ENCODE results near the gene SLC24A3.

The SLC24A3 gene

DNA sequence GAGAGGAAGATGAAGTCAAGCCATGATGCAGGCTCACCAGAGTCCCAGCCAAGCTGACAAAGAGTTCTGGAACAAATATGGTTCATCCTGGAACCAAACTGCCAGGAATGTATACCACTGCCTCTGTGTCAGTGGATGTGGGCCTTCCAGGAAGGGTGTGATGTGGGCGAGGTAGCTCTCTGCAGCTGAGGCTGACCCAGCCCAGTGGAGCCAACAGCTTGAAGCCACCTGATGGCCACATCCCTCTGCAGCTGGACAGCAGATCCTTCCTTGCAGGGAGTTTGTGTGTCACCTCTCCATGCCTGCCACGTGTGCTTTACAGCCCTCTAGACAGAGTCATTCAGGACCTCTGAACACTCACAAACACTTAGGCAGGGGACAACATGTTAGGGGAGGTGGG lies 403.6 kb downstream of the SLC24A3 start:
- no peak for TF ChIP-seq ZFX (IDR thresholded peaks at IDR 0.05; ENCODE audit: borderline replicate concordance)
- TF ChIP-seq, protein P1, sequence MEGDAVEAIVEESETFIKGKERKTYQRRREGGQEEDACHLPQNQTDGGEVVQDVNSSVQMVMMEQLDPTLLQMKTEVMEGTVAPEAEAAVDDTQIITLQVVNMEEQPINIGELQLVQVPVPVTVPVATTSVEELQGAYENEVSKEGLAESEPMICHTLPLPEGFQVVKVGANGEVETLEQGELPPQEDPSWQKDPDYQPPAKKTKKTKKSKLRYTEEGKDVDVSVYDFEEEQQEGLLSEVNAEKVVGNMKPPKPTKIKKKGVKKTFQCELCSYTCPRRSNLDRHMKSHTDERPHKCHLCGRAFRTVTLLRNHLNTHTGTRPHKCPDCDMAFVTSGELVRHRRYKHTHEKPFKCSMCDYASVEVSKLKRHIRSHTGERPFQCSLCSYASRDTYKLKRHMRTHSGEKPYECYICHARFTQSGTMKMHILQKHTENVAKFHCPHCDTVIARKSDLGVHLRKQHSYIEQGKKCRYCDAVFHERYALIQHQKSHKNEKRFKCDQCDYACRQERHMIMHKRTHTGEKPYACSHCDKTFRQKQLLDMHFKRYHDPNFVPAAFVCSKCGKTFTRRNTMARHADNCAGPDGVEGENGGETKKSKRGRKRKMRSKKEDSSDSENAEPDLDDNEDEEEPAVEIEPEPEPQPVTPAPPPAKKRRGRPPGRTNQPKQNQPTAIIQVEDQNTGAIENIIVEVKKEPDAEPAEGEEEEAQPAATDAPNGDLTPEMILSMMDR (IDR thresholded peaks at IDR 0.05) = no peak
- H3K27ac ChIP-seq = no peak overlapping the region

DNA sequence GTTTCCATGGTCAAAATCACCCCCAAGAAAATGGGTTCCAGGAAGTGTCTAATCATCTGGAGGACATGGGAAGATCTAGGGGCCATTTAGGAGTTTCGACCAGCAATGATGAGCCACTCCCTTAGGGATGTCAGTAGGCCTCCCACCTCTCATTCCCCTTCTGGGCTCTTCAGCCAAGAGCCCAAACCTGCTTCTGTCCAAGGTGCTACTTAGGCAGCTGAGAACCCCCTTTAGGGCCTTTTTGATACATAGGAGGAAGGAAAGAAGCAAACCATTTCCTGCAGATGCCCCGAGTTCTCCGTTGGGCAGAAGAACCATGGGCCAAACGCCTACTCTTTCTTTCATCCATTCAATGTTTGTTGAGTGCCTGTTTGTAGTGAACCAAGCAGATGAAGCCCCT lies 404.2 kb downstream of the SLC24A3 start:
- H3K27ac ChIP-seq = no peak overlapping the region
- TF ChIP-seq, protein P1 (IDR thresholded peaks at IDR 0.05) = no peak
- no peak for TF ChIP-seq ZFX (IDR thresholded peaks at IDR 0.05; ENCODE audit: borderline replicate concordance)

DNA sequence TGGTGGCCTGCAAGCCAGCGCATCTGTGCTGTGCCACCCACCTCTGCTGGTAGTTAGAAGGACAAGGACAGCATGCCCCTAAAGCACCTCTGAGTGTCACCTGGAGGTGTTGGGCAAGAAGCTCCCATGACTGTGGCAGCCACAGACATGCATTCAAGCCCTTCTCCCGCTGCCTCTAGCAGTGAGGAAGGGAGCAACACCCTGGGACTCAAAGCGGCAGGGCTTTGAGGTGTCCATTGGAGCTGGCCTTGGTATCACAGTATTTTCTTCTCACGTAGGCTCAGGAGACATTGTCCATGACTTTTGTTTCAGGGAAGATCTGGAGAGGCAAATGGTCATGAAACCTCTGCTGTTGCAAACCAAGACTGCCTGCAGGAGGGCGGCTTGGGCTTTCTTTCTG lies 404.8 kb downstream of the SLC24A3 start:
- no peak overlapping the region for H3K27ac ChIP-seq
- no peak for TF ChIP-seq ZFX (IDR thresholded peaks at IDR 0.05; ENCODE audit: borderline replicate concordance)
- TF ChIP-seq, protein P1 (IDR thresholded peaks at IDR 0.05) = no peak

DNA sequence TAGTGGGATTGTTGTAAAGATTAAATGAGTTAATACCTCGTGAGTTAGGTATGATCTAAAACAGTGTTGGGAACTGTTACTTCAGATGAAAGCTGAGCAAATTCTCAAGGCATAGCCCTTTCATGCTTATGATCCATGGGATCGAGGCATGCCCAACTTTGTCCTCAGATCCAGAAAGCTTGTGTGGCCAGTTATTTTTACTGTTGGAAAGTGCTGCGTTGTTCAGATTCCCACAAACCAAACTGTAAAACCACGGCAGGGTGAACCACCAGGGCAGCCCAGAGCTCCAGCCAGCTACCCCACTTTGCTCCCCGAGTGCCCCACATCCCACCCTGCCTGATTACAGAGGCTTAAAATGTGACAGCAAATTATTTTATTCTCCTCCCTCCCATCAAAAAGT lies 406.3 kb downstream of the SLC24A3 start:
- no peak for TF ChIP-seq ZFX (IDR thresholded peaks at IDR 0.05; ENCODE audit: borderline replicate concordance)
- TF ChIP-seq, protein P1 (IDR thresholded peaks at IDR 0.05) = no peak
- no peak overlapping the region for H3K27ac ChIP-seq

DNA sequence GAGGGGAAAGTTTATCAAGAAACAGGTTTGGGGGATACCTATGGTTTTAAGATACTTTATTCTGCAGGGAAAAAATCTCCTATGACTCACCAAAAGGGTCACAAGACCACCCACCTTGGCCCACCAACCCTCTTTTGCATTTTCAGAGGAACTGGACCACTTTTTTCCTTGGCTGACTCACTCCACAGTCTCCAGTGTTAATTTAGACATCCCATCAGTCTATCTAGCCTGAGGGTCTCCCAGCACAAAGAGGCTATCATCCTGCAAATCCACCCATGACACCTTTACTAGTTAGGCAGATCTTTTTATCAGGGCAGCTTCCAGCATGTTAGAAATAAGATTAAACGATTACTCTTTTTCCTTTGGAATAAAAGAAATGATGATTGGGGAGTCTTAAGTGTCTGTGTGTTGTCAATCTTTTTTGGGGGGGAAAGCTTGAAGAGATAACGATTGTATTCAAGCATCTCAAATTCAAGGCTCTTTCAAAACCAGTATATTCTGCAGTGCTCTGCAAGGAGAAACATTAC lies 407.5 kb downstream of the SLC24A3 start:
- TF ChIP-seq, protein P1 (IDR thresholded peaks at IDR 0.05) = no peak
- H3K27ac ChIP-seq = no peak overlapping the region

DNA sequence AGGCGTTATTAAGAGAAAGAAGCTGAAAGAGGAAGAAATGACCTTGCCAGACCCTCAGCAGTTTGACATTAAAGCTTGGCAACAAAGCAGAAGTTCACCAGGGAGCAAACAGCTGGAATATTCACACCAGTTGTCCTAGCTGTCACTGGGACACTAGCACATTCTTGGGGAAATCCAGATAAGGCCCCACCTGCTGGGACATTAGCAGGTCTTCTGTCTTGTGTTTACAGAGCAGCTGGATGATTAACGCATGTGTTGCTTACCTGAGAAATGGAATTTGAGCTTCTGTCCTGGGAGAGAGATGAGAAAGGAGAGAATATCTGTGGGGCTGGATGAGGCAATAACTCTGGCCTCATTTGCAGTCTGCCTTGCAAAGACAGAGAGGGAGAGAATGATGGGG lies 408.0 kb downstream of the SLC24A3 start:
- H3K27ac ChIP-seq = no peak overlapping the region
- TF ChIP-seq, protein P1 (IDR thresholded peaks at IDR 0.05) = no peak

DNA sequence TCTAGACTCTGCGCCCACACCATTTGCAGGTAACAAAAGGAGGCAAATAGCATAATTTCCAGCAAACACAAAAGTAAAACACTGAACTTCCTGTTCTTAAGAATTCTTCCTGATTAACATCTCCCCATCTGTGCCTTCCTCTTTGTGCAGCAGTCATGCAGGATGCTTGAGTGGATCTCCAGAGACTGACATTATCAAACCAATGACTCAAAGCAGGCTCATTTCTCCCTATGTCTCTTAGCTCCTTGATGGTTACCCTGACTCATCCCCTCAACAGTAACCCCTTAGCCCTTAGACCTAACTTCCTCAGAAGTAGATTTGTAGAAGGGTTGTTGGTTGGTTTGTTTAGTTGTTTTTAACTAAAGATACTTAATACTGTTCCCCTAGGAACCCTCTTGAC lies 408.6 kb downstream of the SLC24A3 start:
- no peak overlapping the region for H3K27ac ChIP-seq
- TF ChIP-seq ZFX (IDR thresholded peaks at IDR 0.05; ENCODE audit: borderline replicate concordance) = no peak
- TF ChIP-seq, protein P1 (IDR thresholded peaks at IDR 0.05) = no peak
